H1 (cell line): Measurements from ENCODE around the gene CNTN3. TPM values are rescaled to one million over a fixed set of nuclear protein-coding genes. Genes with fewer than 3 reads are reported as not detected.

Experiments used
- CTCF ChIA-PET: fragments of 300-600 bp; sonication (Branson Sonifier 250); formaldehyde crosslinking; loops from one replicate; lab custom pipeline; 2021; ENCODE audit not compliant: partially characterized antibody; lab: Charles Lee
- POLR2A ChIA-PET: fragments of 300-600 bp; sonication (Branson Sonifier 250); formaldehyde crosslinking; loops from one replicate; lab custom pipeline; 2021; ENCODE audit warnings: inconsistent platforms; ENCODE audit not compliant: partially characterized antibody; lab: Charles Lee
- DNase-seq, 2 experiments: peaks; one replicate each; pipeline versions ENCODE4 v3.0.0 to v3.0.0-alpha.2; 2010 to 2022; ENCODE audit warnings: low spot score in 2 of 2, low read depth in 1 of 2, mixed read lengths in 1 of 2
- FAIRE-seq: peaks from 2 replicates; lab custom pipeline; 2011; peaks lifted over from hg19 to GRCh38; lab: Jason Lieb, UNC
- H2AFZ ChIP-seq: 2 replicates; pipeline ENCODE4 v1.8.1; 2012; ENCODE audit warnings: low read length, inconsistent platforms
- H2AK5ac ChIP-seq: 2 replicates; pipeline ENCODE4 v1.6.1; 2013; ENCODE audit warnings: low read depth, low read length
- H2BK120ac ChIP-seq: replicated peaks from 2 replicates; pipeline ENCODE3; 2013; ENCODE audit warnings: low read depth, low read length, inconsistent platforms
- H2BK12ac ChIP-seq: 2 replicates; pipeline ENCODE4 v1.6.1; 2013; ENCODE audit warnings: low read depth, low read length
- H2BK15ac ChIP-seq: 2 replicates; pipeline ENCODE4 v1.6.1; 2013; ENCODE audit warnings: low read length
- H2BK20ac ChIP-seq: 2 replicates; pipeline ENCODE4 v1.6.1; 2013; ENCODE audit warnings: low read length
- H2BK5ac ChIP-seq: 2 replicates; pipeline ENCODE4 v1.6.1; 2013; ENCODE audit warnings: low read depth, low read length
- H3K14ac ChIP-seq: 2 replicates; pipeline ENCODE4 v1.6.1; 2013; ENCODE audit warnings: inconsistent platforms; ENCODE audit not compliant: insufficient read length
- H3K18ac ChIP-seq: 2 replicates; pipeline ENCODE4 v1.6.1; 2013; ENCODE audit warnings: low read length; ENCODE audit errors: extremely low read depth
- H3K23ac ChIP-seq: 2 replicates; pipeline ENCODE4 v1.6.1; 2013; ENCODE audit warnings: inconsistent platforms; ENCODE audit not compliant: insufficient read length
- H3K23me2 ChIP-seq: 2 replicates; pipeline ENCODE4 v1.6.1; 2013; ENCODE audit warnings: low read depth, low read length
- H3K27ac ChIP-seq: 2 replicates; pipeline ENCODE4 v1.6.1; 2011; ENCODE audit warnings: low read depth, low read length, inconsistent platforms
- H3K27me3 ChIP-seq, 4 experiments: replicated peaks in 1 of 4; 1 replicate in 1 of 4; 2 replicates in 3 of 4; pipeline versions ENCODE4 v1.6.1 to v1.8.1; 2011 to 2013; ENCODE audit warnings: low read length in 3 of 4, mild to moderate bottlenecking in 3 of 4, inconsistent platforms in 2 of 4, mixed read lengths in 2 of 4, moderate library complexity in 1 of 4; ENCODE audit not compliant: control insufficient read depth in 3 of 4, insufficient read depth in 3 of 4; ENCODE audit errors: extremely low read depth in 1 of 4
- H3K36me3 ChIP-seq, 4 experiments: 2 replicates each; pipeline versions ENCODE4 v1.6.1 to v1.8.1; 2011 to 2013; ENCODE audit warnings: mild to moderate bottlenecking in 4 of 4, low read length in 3 of 4, moderate library complexity in 2 of 4, control low read depth in 1 of 4, inconsistent platforms in 1 of 4; ENCODE audit not compliant: insufficient read depth in 4 of 4, control insufficient read depth in 2 of 4
- H3K4ac ChIP-seq: replicated peaks from 2 replicates; pipeline ENCODE3; 2013; ENCODE audit warnings: low read length, low read depth, mixed read lengths, inconsistent platforms; ENCODE audit not compliant: insufficient read length
- H3K4me1 ChIP-seq, 4 experiments: replicated peaks in 1 of 4; 1 replicate in 1 of 4; 2 replicates in 3 of 4; pipeline versions ENCODE4 v1.6.1 to v1.8.1; 2011 to 2013; ENCODE audit warnings: low read length in 3 of 4, inconsistent platforms in 2 of 4, mixed read lengths in 1 of 4; ENCODE audit not compliant: insufficient read depth in 4 of 4, control insufficient read depth in 3 of 4
- H3K4me2 ChIP-seq, 2 experiments: 2 replicates each; pipeline versions ENCODE4 v1.6.1 to v1.8.1; 2011 to 2013; ENCODE audit warnings: low read depth in 2 of 2, low read length in 2 of 2, control low read depth in 1 of 2, inconsistent platforms in 1 of 2, mild to moderate bottlenecking in 1 of 2; ENCODE audit not compliant: insufficient read depth in 1 of 2
- H3K4me3 ChIP-seq, 4 experiments: fragments of 200-600, 300-600 bp in 1 of 4; sonication (generic), shearing (Covaris generic), sonication (Bioruptor Twin) in 1 of 4; 2 replicates each; pipeline versions ENCODE4 v1.5.1 to v1.8.1; 2011 to 2016; ENCODE audit warnings: low read length in 4 of 4, low read depth in 3 of 4, control low read depth in 2 of 4, inconsistent platforms in 2 of 4, mild to moderate bottlenecking in 2 of 4, mixed read lengths in 1 of 4, moderate library complexity in 1 of 4; ENCODE audit not compliant: insufficient read depth in 2 of 4; ENCODE audit errors: extremely low read depth in 1 of 4
- H3K56ac ChIP-seq: replicated peaks from 2 replicates; pipeline ENCODE3; 2013; ENCODE audit warnings: low read depth, mild to moderate bottlenecking, mixed read lengths, low read length, inconsistent platforms; ENCODE audit not compliant: insufficient read length
- H3K79me1 ChIP-seq: 2 replicates; pipeline ENCODE4 v1.6.1; 2013; ENCODE audit warnings: low read depth, low read length, control low read depth
- H3K79me2 ChIP-seq, 2 experiments: 2 replicates each; pipeline versions ENCODE4 v1.6.1 to v1.8.1; 2012 to 2013; ENCODE audit warnings: low read length in 2 of 2, mild to moderate bottlenecking in 2 of 2, inconsistent platforms in 1 of 2; ENCODE audit not compliant: insufficient read depth in 2 of 2, control insufficient read depth in 1 of 2
- H3K9ac ChIP-seq, 4 experiments: replicated peaks in 1 of 4; 1 replicate in 1 of 4; 2 replicates in 3 of 4; pipeline versions ENCODE4 v1.6.1 to v1.8.1; 2011 to 2013; ENCODE audit warnings: low read depth in 3 of 4, low read length in 3 of 4, control low read depth in 2 of 4, mild to moderate bottlenecking in 2 of 4, moderate library complexity in 2 of 4, inconsistent platforms in 1 of 4; ENCODE audit errors: extremely low read depth in 1 of 4
- H3K9me3 ChIP-seq, 2 experiments: 2 replicates each; pipeline versions ENCODE4 v1.6.1 to v1.8.1; 2012 to 2013; ENCODE audit warnings: mild to moderate bottlenecking in 2 of 2, moderate library complexity in 2 of 2, control low read depth in 1 of 2, inconsistent platforms in 1 of 2, low read depth in 1 of 2, low read length in 1 of 2, mixed read lengths in 1 of 2; ENCODE audit not compliant: insufficient read depth in 2 of 2
- H4K20me1 ChIP-seq, 2 experiments: replicated peaks in 1 of 2; 2 replicates each; pipeline versions ENCODE3 to v1.8.1; 2011 to 2013; ENCODE audit warnings: inconsistent platforms in 2 of 2, low read length in 2 of 2, mild to moderate bottlenecking in 1 of 2; ENCODE audit not compliant: insufficient read depth in 2 of 2, control insufficient read depth in 1 of 2
- H4K5ac ChIP-seq: 2 replicates; pipeline ENCODE4 v1.6.1; 2013; ENCODE audit warnings: low read length, low read depth, mixed read lengths, inconsistent platforms; ENCODE audit not compliant: insufficient read length
- H4K8ac ChIP-seq: 2 replicates; pipeline ENCODE4 v1.8.0; 2013; ENCODE audit warnings: mild to moderate bottlenecking, moderate library complexity, low read length, inconsistent platforms; ENCODE audit not compliant: insufficient read depth; ENCODE audit errors: extremely low read depth
- H4K91ac ChIP-seq: replicated peaks from 2 replicates; pipeline ENCODE3; 2013; ENCODE audit warnings: low read length, mixed read lengths, inconsistent platforms; ENCODE audit not compliant: insufficient read length
- CHD1 ChIP-seq: IDR thresholded peaks from 2 replicates; pipeline ENCODE4 v1.6.1; 2012; ENCODE audit warnings: low read depth, low read length, improper control_type of control experiment
- CHD2 ChIP-seq: IDR thresholded peaks from 2 replicates; pipeline ENCODE4 v1.6.1; 2012; ENCODE audit warnings: low read length, improper control_type of control experiment
- NANOG ChIP-seq: IDR thresholded peaks from 2 replicates; pipeline ENCODE4 v1.6.1; 2011; ENCODE audit warnings: low read length, low read depth, mild to moderate bottlenecking, inconsistent platforms; ENCODE audit not compliant: insufficient read depth, poor library complexity, severe bottlenecking
- POLR2A ChIP-seq, 2 experiments: IDR thresholded peaks; 1 replicate in 1 of 2; 2 replicates in 1 of 2; pipeline ENCODE4 v1.6.1; 2011; ENCODE audit warnings: low read depth in 2 of 2, low read length in 2 of 2, mild to moderate bottlenecking in 2 of 2; ENCODE audit errors: control extremely low read depth in 1 of 2
- POLR2AphosphoS5 ChIP-seq: IDR thresholded peaks from 2 replicates; pipeline ENCODE4 v1.6.1; 2011; ENCODE audit warnings: low read depth, low read length
- POU5F1 ChIP-seq: IDR thresholded peaks from 2 replicates; pipeline ENCODE4 v1.6.1; 2011; ENCODE audit warnings: low read depth, mild to moderate bottlenecking, low read length, moderate library complexity
- RAD21 ChIP-seq, 2 experiments: IDR thresholded peaks in 1 of 2; conservative IDR thresholded peaks in 1 of 2; 2 replicates each; pipeline ENCODE4 v1.6.1; 2011; ENCODE audit warnings: low read depth in 2 of 2, low read length in 2 of 2, improper control_type of control experiment in 1 of 2, inconsistent platforms in 1 of 2, mild to moderate bottlenecking in 1 of 2, moderate library complexity in 1 of 2
- RFX5 ChIP-seq: IDR thresholded peaks from 2 replicates; pipeline ENCODE4 v1.6.1; 2011; ENCODE audit warnings: low read depth, low read length, improper control_type of control experiment, borderline replicate concordance
- SAP30 ChIP-seq: fragments of 300-600 bp; sonication (generic); IDR thresholded peaks from 2 replicates; pipeline ENCODE4 v1.7.1; 2012; ENCODE audit warnings: low read length, moderate library complexity, mild to moderate bottlenecking, inconsistent platforms; ENCODE audit not compliant: insufficient read depth, insufficient replicate concordance
- SIRT6 ChIP-seq: IDR thresholded peaks from one replicate; pipeline ENCODE4 v1.7.1; 2012; ENCODE audit warnings: low read length, inconsistent platforms
- SP2 ChIP-seq: IDR thresholded peaks from 2 replicates; pipeline ENCODE4 v1.6.1; 2012; ENCODE audit warnings: mild to moderate bottlenecking, low read length, inconsistent platforms
- TAF1 ChIP-seq: IDR thresholded peaks from 2 replicates; pipeline ENCODE4 v1.6.1; 2011; ENCODE audit warnings: mild to moderate bottlenecking, low read depth, low read length
- TBP ChIP-seq: IDR thresholded peaks from 2 replicates; pipeline ENCODE4 v1.6.1; 2011; ENCODE audit warnings: low read depth, low read length, improper control_type of control experiment
- WGBS, 2 experiments: shearing (Covaris generic) in 1 of 2; methylation state at CpG; one replicate each; pipeline versions ENCODE4 v1.1.6 to v1.1.7; 2013 to 2015; ENCODE audit warnings: low lambda C conversion rate in 2 of 2, mixed read lengths in 2 of 2, inconsistent platforms in 1 of 2, low coverage in 1 of 2, missing lambda C conversion rate in 1 of 2; ENCODE audit not compliant: insufficient replicate concordance in 2 of 2, insufficient coverage in 1 of 2, insufficient read length in 1 of 2; ENCODE audit errors: extremely low coverage in 1 of 2, missing lambda C conversion rate in 1 of 2; 5-methylcytosine and 5-hydroxymethylcytosine counted together
- polyA plus RNA-seq, 7 experiments: library from polyadenylated mRNA; depleted of rRNA in 3 of 7; stranded (reverse) in 5 of 7; unstranded in 2 of 7; fragments of >200 nt in 5 of 7; fragments of 200-250 nt in 2 of 7; gene quantifications; 1 replicate in 5 of 7; 2 replicates in 1 of 7; 4 replicates in 1 of 7; pipeline versions ENCODE4 v1.2.1 to v1.2.3, GENCODE V29; 2011 to 2013; ENCODE audit warnings: missing spikeins in 2 of 7, mixed read lengths in 2 of 7
- total RNA-seq: library from RNA; stranded (reverse); fragmentation: NEBNext Ultra II Directional; extraction: Animal tissue kit (Norgen Biotek cat#: 25700); gene quantifications from 2 replicates; pipeline ENCODE4 v1.2.1, GENCODE V29; 2021

Gene CNTN3
- total and polyA plus RNA-seq, 2 of the 8 experiments (the other 6 are each of a cell fraction or from before 2014, with no cell fraction given): 0.11 to 0.13 TPM

DNA sequence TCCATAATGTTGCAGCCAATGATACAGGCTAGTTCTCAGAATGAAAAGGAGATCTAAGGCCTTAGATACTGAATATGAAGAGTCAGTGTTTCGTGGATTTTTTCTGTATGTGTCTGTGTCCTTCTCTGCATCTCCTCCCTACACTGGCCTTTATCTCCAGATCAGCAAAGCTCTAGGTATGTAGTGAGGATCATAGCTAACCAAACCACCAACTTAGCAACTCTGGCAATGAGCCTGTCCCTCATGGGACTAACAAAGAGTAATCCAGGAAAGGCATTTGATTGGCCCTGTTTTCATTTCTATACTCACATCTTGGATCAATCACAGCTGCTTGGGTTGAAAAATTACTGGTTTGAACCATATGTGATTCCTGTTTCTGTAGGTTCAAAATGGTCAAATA is 18.6 kb upstream of the CNTN3 start:
- Histone ChIP-seq H3K9ac (no peak overlapping the region), H4K5ac (no peak overlapping the region), H3K4me1 (no peaks in the 10 kb centered on the region; a peak in 1 of 7 replicates), H2BK15ac (no peak overlapping the region), H3K27ac (no peak overlapping the region), H4K91ac (no peak overlapping the region), H3K79me2 (no peaks in the 10 kb centered on the region), H3K23me2 (no peaks in the 10 kb centered on the region), H3K9me3 (no peaks in the 10 kb centered on the region), H3K14ac (no peak overlapping the region), H3K23ac (no peak overlapping the region), H3K79me1 (no peaks in the 10 kb centered on the region), H3K27me3 (no peaks in the 10 kb centered on the region), H2AK5ac (no peak overlapping the region), H3K18ac (no peak overlapping the region), H4K20me1 (no peaks in the 10 kb centered on the region), H3K4ac (no peak overlapping the region), H3K56ac (no peak overlapping the region), H2BK5ac (no peak overlapping the region), H2BK20ac (no peak overlapping the region), H3K4me2 (no peak overlapping the region), H4K8ac (no peak overlapping the region), H2BK120ac (no peak overlapping the region), H2AFZ (no peak overlapping the region), H3K36me3 (no peaks in the 10 kb centered on the region), H3K4me3 (no peak overlapping the region), H2BK12ac (no peak overlapping the region)
- POLR2A ChIA-PET: no interaction called here
- FAIRE-seq (no peak), DNase-seq (no peak)
- 94% methylated on average over 1 of the region's 1 CpG; no CpG with 5 or more reads in 1 of the 2 experiments for WGBS, 2 experiments
- CTCF ChIA-PET: interaction anchor here (1.3 kb wide), 1 partner anchor 365 kb away, joined by 5 read pairs; no protein-coding TSS in a partner anchor
- TF ChIP-seq SIRT6: no peak
- no peak for TF ChIP-seq POU5F1
- TF ChIP-seq RAD21 (IDR thresholded peaks at IDR 0.05 in 1 of 2, conservative IDR thresholded peaks at IDR 0.05 in 1 of 2; ENCODE audit: low read depth in 2 of 2, low read length in 2 of 2): no peak
- no peak for TF ChIP-seq NANOG
- no peak for TF ChIP-seq POLR2A (IDR thresholded peaks at IDR 0.05; ENCODE audit: control extremely low read depth in 1 of 2, low read depth in 2 of 2, low read length in 2 of 2)
- no peak for TF ChIP-seq TAF1
- no peak for TF ChIP-seq RFX5
- no peak for TF ChIP-seq SP2
- no peak for TF ChIP-seq TBP
- TF ChIP-seq POLR2AphosphoS5: no peak
- TF ChIP-seq SAP30: no peak
- no peak for TF ChIP-seq CHD1
- no peak for TF ChIP-seq CHD2
